GM04503 (cell line): Measurements from ENCODE around the gene DGCR8.

Experiments
- DNase-seq: peaks from one replicate; pipeline ENCODE4 v3.0.0-alpha.2; 2012; ENCODE audit warnings: low read depth

DGCR8 gene

DNA sequence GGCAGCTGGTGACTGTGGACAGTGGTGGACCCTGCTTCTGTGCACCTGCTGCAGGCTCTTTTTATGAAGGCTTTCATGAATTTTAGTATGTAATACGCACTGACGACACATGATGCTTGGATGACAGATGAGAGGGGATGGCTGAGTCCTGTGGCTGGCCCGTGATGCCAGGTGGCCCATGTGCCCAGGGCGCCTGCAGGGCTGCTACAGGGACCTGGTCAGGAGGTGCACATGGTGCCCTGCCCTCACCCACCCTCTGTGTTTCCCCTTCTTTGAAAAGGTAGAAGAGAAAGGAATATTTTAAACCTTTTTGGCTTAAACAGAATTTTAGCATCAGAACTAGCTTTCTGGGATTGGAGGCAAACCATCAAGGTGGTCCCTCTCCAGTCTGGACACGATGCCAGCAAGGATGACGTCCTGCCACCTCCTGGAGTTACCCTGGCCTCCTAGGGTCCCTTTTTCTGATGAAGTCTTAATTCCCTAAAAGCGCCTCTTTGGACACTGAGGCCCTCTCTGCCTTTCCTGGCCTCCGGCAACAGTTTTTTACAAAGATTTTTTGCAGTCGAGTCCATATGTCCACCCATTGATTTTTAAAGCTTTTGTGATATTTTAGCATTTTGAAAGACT is 30.4 kb downstream of the DGCR8 start:
- DNase-seq, result no peak

DNA sequence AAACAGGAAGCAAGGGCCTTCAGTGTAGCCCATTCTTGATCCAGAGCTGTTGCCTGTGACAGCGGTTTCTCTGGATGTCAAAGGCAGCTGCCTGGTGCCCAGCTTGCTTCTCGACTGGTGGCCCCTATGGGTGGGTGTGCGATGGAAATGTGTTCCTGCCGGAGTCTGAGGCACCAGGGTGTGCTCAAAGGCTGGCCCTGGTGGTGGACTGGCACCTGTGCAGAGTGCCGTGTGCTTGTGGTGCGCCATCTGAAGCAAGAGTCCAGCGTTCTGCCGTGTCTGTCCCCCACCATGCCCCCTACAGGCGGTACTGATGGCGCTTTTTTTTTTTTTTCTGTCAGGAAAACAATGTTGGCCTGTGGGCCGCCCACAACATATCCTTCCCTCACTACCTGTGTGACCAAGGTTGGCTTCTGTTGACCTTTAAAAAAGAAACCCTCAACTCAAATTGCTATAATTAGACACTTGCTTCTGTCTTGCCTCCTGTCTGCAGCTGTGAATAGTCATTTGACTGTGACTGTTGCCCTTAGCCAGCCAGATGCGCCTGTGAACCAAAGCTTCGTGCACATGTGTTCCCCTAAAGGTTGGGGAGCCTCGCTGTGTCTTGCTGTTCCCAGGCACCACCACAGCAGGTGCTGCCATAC is 31.1 kb downstream of the DGCR8 start:
- no peak for DNase-seq

DNA sequence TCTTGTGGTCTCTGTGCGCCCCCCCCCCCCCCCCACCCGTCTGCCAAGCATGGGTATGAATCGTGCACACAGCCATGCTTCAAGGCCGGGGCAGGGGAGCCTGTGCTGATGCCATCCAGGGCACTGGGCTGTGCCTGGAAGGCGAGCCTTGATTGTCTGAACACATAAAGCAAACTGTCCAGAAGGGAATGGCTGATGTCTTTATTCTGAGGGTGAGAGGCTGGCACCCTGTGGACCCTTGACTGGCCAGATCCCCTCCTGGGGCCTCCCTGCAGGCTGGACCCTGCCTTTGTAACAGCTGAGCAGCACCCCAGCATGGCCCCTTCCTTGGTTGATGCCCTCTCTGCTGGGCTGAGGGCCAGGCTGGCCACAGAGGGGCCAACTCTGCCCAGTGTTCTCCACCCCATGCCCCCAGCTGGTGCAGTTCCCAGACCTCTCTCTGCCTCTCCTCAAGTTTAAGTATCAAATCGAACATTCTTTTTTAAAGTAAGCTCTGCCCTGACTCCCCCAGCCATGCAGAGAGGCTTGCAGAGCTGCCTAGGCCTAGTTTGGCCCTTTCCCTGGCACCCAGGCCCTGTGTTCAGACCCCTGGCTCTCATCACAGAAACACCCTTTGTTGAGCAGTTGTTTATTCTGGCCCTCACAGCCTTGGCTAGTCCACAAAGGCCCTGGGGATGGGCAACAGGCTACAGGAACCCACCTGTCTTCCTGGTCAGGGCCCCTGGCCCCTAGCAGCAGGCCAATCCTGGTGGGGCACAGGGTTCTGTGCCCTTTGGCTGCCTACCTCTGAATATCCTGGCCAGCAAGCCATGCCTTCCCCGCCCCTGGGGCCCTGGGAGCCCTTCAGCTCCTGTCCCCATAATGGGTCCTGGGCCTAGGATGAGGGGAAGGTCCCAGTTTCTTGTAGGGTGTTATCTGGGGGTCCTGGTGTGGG is 31.9 kb downstream of the DGCR8 start:
- DNase-seq, result no peak

GRCh38 chr22:20112623-20113511 is 32.8 kb downstream of the DGCR8 start:
- no peak for DNase-seq

DNA sequence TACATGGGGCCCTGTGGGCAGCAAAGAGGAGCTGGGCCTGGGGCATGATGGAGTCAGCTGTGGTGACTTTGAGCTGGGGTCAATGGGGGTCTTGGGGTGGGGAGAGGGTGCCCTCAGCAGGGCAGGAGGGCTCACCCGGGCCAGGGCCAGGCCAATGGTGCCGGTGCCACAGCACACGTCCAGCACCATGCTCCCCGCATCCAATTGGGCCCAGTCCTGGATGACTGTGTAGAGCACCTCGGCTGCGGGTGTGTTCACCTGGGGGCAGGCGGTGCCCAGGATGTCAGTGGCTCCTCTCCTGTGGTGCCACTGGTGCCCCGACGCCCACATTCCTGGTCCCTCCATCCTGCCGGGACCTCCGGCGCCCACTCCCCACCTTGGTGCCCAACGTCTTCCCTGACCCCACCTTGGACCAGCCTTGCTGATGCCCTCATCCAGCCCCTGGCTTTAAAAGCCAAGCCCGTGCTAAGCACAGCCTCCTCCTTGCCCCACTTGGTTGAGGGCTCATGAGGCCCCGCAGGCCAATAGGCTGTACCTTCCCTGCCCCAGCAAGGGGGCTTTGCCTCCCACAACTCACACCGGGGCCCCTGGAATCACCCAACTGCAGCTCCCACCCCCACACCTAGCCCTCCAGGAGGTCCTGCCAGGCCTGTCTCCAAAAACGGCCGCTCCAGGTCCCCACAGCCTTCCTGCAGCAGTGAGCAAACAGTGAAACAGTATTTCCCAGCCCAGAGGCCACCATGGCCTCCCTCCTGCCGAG is 33.7 kb downstream of the DGCR8 start:
- DNase-seq, result no peak

GRCh38 chr22:20114506-20115475 is 34.8 kb downstream of the DGCR8 start:
- no peak for DNase-seq

DNA sequence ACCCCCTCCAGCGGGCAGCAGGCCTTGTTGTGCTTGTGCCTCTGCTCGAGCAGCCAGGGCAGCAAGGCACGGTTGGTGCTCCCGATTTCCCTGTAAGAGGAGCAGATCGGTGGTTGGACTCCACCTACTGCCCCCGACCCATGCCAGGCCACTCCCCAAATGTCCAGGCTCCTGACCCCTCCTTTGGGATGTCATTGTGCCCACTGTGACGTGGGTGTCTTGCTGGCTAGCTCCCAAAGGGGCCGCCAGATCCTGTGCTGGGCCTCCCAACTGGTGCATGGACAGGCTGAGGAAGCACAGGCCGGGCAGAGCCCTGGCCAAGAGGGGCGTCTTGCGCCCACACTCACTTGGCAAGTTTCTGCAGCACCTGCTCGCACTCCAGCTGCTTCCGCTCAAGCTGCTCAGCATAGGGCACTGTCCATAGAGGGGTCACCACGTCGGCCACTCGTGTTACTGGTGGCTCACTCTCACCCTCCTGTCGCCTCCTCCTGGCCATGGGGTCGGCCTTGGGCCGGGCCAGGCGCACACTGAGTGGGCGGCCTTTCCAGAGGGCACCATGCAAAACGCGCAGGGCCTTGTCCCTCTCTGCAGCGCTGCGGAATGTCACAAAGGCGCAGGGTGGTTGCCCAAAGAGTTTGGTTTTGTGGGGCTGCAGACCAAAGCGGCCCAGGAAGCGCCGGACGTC is 35.8 kb downstream of the DGCR8 start, which contains the start of gene RANBP1:
RANBP1 (plus strand) TSS at position 414 of the 685 bp plus-strand sequence; CDS start at position 495, 81 bp downstream.
- no peak for DNase-seq

- DNase-seq, result no peak
These were observed 36.4 kb downstream of the DGCR8 start for GRCh38 chr22:20116376-20116950.

- DNase-seq, result peak; percentile 80
These were observed 37.1 kb downstream of the DGCR8 start, which contains the start of gene TRMT2A for GRCh38 chr22:20116951-20117632. Gene TRMT2A (minus strand): TSS chr22:20117226. CDS start chr22:20116906, 320 bp downstream.

- DNase-seq, result no peak
These were observed 37.7 kb downstream of the DGCR8 start for GRCh38 chr22:20117633-20118299.

DNA sequence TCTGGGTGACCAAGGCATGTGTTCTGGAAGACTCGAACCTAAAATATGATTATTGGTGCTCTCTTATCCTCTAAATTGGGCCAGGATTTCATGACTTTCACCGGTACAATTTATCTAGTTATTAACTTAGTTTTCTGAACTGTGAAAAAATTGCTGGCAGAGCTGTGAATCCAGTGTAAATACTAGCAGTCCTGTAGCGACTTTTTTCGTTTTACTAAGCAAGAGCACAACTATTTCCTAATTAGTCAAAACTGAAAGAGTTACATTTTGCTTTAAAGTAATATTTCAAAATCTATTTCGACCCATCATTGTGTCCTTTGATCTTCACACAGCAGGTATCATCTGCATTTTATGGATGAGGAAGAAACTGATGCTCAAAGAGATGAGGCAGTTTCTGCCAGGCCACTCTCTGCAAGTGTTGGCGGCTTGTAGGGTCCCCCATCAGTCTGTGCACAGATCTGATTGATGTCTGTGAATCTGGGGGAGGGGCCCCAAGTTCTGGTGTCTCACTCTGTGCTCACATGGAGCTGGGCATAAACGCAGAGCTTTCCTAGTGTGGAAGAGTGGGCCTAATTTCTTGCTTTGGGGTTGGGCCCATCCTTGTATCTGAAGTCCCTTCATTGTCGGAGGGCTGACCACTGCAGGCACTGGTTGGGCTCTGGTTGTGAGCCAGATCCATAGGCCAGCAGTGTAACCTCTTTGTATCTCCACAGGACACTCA is 38.4 kb downstream of the DGCR8 start:
- DNase-seq, result no peak

DNA sequence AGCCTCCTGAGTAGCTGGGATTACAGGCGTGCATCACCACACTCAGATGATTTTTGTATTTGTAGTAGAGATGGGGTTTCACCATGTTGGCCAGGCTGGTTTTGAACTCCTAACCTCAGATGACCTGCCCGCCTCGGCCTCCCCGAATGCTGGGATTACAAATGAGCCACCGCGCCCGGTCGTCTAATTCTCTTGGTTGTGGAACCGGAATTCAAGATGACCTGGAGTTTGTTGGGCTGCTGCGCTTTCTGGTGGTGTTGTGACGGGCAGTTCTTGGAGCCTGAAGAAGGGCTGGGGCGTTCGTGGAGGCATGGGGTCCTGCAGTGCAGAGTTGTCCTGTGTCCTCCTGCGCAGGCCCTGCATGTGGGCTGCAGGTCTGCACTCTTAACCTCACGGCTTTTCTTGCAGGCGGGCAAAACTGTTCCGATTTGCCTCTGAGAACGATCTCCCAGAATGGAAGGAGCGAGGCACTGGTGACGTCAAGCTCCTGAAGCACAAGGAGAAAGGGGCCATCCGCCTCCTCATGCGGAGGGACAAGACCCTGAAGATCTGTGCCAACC is 41.9 kb downstream of the DGCR8 start:
- no peak for DNase-seq

- no peak for DNase-seq
These were observed 43.5 kb downstream of the DGCR8 start for GRCh38 chr22:20123366-20124082.

GRCh38 chr22:20124083-20124787 is 44.2 kb downstream of the DGCR8 start:
- no peak for DNase-seq
